Adrenal gland (tissue), 5 donors: ENCODE data around the gene ADAMTS4.

Source experiments
- CTCF ChIP-seq, 6 experiments: fragments of 450-650 bp in 4 of 6; fragments of 200-600 bp in 2 of 6; sonication (generic) in 1 of 6; IDR thresholded peaks; 1 replicate in 5 of 6; 2 replicates in 1 of 6; pipeline versions ENCODE4 v1.5.1 to v1.8.0; 2016 to 2021; ENCODE audit warnings: antibody characterized with exemption in 6 of 6, mild to moderate bottlenecking in 2 of 6, moderate library complexity in 1 of 6
- POLR2A ChIP-seq, 2 donors: fragments of 450-650 bp; IDR thresholded peaks; one replicate each; pipeline ENCODE4 v1.6.1; 2017; ENCODE audit warnings: antibody characterized with exemption in 2 of 2, mild to moderate bottlenecking in 2 of 2, moderate library complexity in 1 of 2
- donor health status: DM: no; HTN: no; CAD: no.

GRCh38 chr1:161200992-161201835, 2.4 kb upstream of the ADAMTS4 start:
- TF ChIP-seq POLR2A (IDR thresholded peaks at IDR 0.05) (no peak), CTCF (IDR thresholded peaks at IDR 0.05) (no peak)
